Muscle of leg (tissue), 11 donors: ENCODE measurements around the gene TRAPPC6A. TPM values are rescaled to one million over a fixed set of nuclear protein-coding genes. Genes with fewer than 3 reads are reported as not detected.

Source experiments
- DNase-seq: peaks from one replicate; pipeline ENCODE4 v3.0.0; 2013
- H3K27ac ChIP-seq: one replicate; pipeline ENCODE4 v1.5.1; 2013; ENCODE audit warnings: mild to moderate bottlenecking, low read length, control low read depth
- H3K27me3 ChIP-seq: one replicate; pipeline ENCODE4 v1.6.1; 2013; ENCODE audit warnings: low read length; ENCODE audit not compliant: control insufficient read depth, insufficient read depth
- H3K36me3 ChIP-seq: one replicate; pipeline ENCODE4 v1.6.1; 2013; ENCODE audit warnings: low read length; ENCODE audit not compliant: control insufficient read depth, insufficient read depth
- H3K4me1 ChIP-seq: one replicate; pipeline ENCODE4 v1.6.1; 2013; ENCODE audit warnings: low read length; ENCODE audit not compliant: control insufficient read depth, insufficient read depth
- H3K4me3 ChIP-seq: one replicate; pipeline ENCODE4 v1.5.1; 2013; ENCODE audit warnings: low read length, control low read depth
- H3K9me3 ChIP-seq: replicated peaks from 2 replicates; pipeline ENCODE4 v1.6.1; 2013; ENCODE audit warnings: low read depth, low read length; ENCODE audit not compliant: control insufficient read depth
- WGBS: methylation state at CpG from one replicate; pipeline ENCODE4 v1.1.5; 2013; ENCODE audit warnings: missing lambda C conversion rate; ENCODE audit not compliant: insufficient coverage; 5-methylcytosine and 5-hydroxymethylcytosine counted together
- polyA plus RNA-seq, 8 donors: library from polyadenylated mRNA; unstranded; fragments of 120-200 nt; gene quantifications; one replicate each; pipeline versions ENCODE4 v1.2.1 to v1.2.3, GENCODE V29; 2013; ENCODE audit warnings: inconsistent platforms in 1 of 8, low replicate concordance in 1 of 8; ENCODE audit not compliant: insufficient read length in 8 of 8, insufficient read depth in 1 of 8
- total RNA-seq: library from RNA; stranded (reverse); fragments of 120-200 nt; gene quantifications from one replicate; pipeline ENCODE4 v1.2.4, GENCODE V29; 2013

The TRAPPC6A gene
- total and polyA plus RNA-seq, 9 donors: 18.4 to 31.6 (median 25.1) TPM

DNA sequence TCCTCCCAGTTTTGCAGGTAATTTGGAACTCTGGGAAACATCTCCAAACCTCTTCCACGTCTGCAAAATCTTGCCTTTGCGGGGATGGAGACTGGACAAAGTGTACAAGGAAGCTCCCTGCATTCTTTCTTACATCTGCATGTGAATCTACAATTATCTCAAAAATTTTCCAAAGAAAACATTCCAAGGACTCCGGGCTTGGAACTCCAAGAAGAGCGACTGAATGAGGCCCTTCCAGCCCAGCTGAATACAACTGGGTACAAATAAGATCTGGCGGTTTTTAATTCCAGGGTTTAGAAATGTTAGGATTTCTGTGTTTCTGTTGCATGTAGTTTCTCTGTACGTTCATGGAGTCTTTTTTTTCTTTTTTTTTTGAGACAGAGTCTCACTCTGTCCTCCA is 38.6 kb upstream of the TRAPPC6A start:
- Histone ChIP-seq H3K4me1 (peaks cover 24% of the 10 kb centered on the region), H3K27me3 (peaks cover 62% of the 10 kb centered on the region), H3K27ac (no peak overlapping the region), H3K9me3 (no peaks in the 10 kb centered on the region), H3K36me3 (no peaks in the 10 kb centered on the region), H3K4me3 (no peak overlapping the region)
- 75% methylated on average over 2 of the region's 6 CpGs for WGBS
- peak; percentile 58 for DNase-seq

DNA sequence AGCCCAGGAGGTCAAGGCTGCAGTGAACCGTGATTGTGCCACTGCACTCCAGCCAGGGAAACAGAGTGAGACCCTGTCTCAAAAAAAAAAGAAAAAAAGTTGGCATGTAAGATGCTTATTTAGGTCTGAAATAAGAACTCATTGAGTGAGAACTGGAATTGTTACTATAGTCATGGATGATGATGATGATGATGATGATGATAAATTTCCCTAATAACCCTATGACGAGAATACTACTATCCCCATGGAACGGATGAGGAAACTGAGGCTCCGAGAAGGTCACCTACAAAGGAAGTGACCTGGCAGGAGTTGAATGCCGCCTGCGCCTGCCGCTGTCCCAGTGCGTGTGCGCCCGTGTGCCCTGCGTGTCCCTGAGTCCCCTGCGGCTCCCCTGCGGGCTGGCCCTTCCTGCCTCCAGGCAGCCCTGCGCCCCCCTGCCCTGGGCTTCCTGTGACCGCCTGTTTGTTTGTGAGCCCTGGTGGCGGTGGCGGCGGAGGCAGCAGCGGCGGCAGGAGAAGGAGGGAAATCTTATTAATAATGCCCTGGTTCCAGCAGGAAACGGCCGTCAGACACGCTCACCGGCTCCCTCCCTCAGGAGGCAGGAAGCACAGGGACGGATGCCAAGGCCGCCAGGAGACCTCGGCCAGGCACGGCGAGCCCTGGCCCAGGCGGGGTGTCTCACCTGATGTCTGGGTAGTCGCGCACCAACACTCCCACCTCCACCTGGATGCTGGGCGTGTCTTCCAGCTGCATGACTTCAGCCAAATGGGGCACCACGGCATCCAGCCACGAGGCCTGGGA is 37.6 kb upstream of the TRAPPC6A start:
- Histone ChIP-seq H3K4me1 (peaks cover 27% of the 10 kb centered on the region), H3K4me3 (no peak overlapping the region), H3K27ac (peak overlapping the region; percentile 13), H3K36me3 (no peaks in the 10 kb centered on the region), H3K27me3 (peaks cover 61% of the 10 kb centered on the region), H3K9me3 (no peaks in the 10 kb centered on the region)
- peak; percentile 18 for DNase-seq
- WGBS: 26% methylated on average over 27 of the region's 35 CpGs

DNA sequence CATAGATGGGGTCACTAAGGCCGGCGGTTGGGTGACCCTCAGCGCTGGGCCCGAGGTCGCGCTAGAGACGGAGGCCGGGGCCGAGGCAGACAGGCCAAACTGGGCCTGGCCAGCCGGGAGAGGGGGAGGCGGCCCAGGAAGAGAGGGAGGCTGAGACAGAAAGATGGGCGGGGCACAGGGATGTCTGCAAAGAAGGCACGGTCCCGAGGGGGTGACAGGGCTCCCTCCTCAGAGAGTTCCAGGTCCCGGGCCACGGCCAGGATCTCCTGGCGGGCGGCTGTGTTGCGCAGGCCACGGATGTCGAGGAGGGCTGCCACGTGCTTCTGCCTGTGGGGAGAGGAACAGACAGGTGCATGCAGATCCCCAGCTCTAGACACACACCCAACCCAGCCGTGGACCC is 35.0 kb upstream of the TRAPPC6A start:
- no peak for DNase-seq
- H3K36me3 ChIP-seq: no peaks in the 10 kb centered on the region
- no peak overlapping the region for H3K27ac ChIP-seq
- peaks cover 22% of the 10 kb centered on the region for H3K4me1 ChIP-seq
- peaks cover 44% of the 10 kb centered on the region for H3K27me3 ChIP-seq
- no peak overlapping the region for H3K4me3 ChIP-seq
- H3K9me3 ChIP-seq: no peaks in the 10 kb centered on the region
- 82% methylated on average over 18 of the region's 23 CpGs for WGBS

DNA sequence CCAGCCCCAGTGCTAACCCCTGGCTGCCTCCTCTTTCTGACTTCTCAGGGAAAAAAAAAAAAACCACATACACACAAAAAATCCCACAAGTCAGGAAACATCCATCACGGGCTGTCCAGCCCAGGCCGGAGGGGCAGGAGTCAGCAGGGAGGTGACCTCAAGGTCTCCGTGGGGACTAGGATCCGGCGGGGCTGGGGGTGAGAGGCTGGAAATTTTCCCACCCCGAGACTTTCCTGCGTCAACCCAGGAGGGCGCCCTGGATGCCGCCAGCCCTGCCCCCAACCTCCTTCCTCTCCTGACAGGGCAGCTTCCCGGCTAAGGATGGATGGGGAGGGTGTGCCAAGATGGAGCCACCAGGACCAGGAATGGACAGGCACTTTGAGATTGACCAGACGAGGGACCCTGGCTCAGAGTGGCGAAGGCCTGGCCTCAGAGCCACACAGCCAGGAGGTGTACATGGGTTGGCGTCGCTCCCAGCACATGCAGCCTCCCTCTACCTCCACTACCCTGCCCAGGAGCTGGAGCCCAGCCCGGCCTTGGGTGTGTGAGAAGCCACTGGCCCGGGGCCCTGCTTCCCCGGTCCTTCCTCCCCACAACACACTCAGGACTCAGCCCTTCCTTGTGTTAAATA is 33.8 kb upstream of the TRAPPC6A start:
- Histone ChIP-seq H3K27ac (peak overlapping the region; percentile 47), H3K4me3 (no peak overlapping the region), H3K27me3 (peaks cover 32% of the 10 kb centered on the region), H3K36me3 (no peaks in the 10 kb centered on the region), H3K9me3 (no peaks in the 10 kb centered on the region), H3K4me1 (peaks cover 17% of the 10 kb centered on the region)
- DNase-seq: peak; percentile 25
- WGBS: 40% methylated on average over 4 of the region's 17 CpGs

DNA sequence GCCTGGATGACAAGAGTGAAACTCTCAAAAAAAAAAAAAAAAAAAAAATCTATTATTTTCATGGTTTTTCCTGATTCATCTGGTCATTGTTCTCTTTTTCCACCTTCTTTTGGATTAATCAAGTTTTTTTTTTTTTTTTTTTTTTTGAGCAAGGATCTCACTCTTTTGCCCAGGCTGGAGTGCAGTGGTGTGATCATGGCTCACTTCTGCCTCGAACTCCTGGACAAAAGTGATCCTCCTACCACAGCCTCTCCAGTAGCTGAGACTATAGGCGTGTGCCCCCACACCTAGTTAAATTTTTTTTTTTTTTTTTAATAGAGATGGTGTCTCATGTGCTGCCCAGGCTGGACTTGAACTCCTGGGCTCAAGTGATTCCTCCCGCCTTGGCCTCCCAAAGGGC is 28.3 kb upstream of the TRAPPC6A start:
- H3K27ac ChIP-seq: no peak overlapping the region
- H3K9me3 ChIP-seq: no peaks in the 10 kb centered on the region
- H3K27me3 ChIP-seq: peaks cover 2% of the 10 kb centered on the region
- no peak overlapping the region for H3K4me3 ChIP-seq
- H3K36me3 ChIP-seq: no peaks in the 10 kb centered on the region
- DNase-seq: no peak
- no CpG with 5 or more reads among the region's 3 CpGs for WGBS
- no peaks in the 10 kb centered on the region for H3K4me1 ChIP-seq

DNA sequence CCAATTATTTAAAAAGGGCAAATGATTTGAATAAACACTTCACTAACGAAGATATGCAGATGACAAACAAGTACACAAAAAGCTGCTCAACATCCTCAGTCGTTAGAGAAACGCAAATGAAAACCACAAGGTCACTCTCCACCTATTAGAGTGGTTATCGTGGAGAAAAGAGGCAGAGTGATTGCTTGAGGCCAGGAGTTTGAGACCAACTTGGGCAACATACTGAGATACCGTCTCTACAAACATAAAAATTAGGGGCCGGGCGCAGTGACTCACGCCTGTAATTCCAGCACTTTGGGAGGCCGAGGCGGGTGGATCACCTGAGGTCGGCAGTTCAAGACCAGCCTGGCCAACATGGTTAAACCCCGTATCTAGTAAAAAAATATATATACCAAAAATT is 27.8 kb upstream of the TRAPPC6A start:
- H3K27ac ChIP-seq: no peak overlapping the region
- H3K27me3 ChIP-seq: peaks cover 2% of the 10 kb centered on the region
- H3K4me3 ChIP-seq: no peak overlapping the region
- no peak for DNase-seq
- H3K4me1 ChIP-seq: no peaks in the 10 kb centered on the region
- H3K9me3 ChIP-seq: no peaks in the 10 kb centered on the region
- no peaks in the 10 kb centered on the region for H3K36me3 ChIP-seq
- WGBS: no CpG with 5 or more reads among the region's 12 CpGs

DNA sequence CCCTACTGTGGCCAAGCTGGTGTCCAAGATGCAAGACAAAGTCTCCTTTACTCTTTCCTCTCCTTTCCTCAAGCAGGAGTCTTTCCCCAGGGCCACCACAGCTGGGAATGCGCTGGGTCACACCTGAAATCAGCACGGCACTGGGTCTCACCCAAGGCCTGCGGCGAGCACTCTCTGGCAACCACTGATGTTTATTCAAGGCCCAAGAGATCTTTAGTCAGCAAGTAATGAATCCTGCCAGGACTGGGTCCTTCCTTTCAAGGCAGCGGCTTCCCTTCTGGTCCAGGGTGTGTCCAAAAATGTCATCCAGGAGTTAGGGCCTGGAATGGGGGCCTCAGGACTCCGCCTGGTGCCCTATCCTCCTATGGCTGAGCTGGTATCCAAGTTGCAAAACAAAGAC is 24.6 kb upstream of the TRAPPC6A start:
- H3K9me3 ChIP-seq: no peaks in the 10 kb centered on the region
- WGBS: 78% methylated on average over 6 of the region's 6 CpGs
- no peak overlapping the region for H3K27ac ChIP-seq
- no peaks in the 10 kb centered on the region for H3K27me3 ChIP-seq
- no peak for DNase-seq
- no peaks in the 10 kb centered on the region for H3K36me3 ChIP-seq
- no peak overlapping the region for H3K4me3 ChIP-seq
- H3K4me1 ChIP-seq: no peaks in the 10 kb centered on the region

DNA sequence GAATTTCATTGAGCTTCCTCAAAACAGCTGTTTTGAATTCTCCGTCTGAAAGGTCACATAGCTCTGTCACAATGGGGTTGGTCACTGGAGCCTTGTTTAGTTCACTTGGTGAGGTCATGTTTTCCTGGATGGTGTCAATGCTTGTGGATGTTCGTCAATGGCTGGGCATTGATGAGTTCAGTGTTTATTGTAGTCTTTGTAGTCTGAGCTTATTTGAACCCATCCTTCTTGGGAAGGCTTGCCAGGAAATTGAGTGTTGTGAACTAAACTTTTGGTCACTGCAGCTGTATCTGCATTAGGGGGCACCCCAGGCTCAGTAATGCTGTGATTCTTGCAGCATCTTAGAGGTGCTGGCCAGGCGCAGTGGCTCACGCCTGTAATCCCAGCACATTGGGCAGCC is 22.5 kb upstream of the TRAPPC6A start:
- Histone ChIP-seq H3K9me3 (no peaks in the 10 kb centered on the region), H3K36me3 (no peaks in the 10 kb centered on the region), H3K4me1 (no peaks in the 10 kb centered on the region), H3K27me3 (no peaks in the 10 kb centered on the region), H3K4me3 (no peak overlapping the region), H3K27ac (no peak overlapping the region)
- WGBS: 47% methylated on average over 2 of the region's 4 CpGs
- peak; percentile 66 for DNase-seq

DNA sequence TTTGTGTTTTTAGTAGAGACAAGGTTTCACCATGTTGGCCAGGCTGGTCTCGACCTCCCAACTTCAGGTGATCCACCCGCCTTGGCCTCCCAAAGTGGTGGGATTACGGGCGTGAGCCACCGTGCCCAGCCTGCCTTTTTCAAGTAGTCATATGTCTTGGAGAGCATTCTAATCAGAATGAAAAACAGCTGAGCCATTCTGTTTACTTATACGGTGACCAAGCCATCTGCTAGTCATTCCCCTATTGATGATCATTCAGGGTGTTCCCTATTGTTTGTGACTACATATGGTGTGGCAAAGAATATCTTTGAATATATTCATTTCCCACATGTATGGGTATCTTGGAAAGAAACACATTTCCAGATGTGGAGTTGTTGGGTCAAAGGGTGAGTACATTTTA is 17.7 kb upstream of the TRAPPC6A start:
- WGBS: 83% methylated on average over 1 of the region's 6 CpGs
- no peak overlapping the region for H3K4me3 ChIP-seq
- DNase-seq: no peak
- H3K27me3 ChIP-seq: no peaks in the 10 kb centered on the region
- H3K27ac ChIP-seq: no peak overlapping the region
- no peaks in the 10 kb centered on the region for H3K9me3 ChIP-seq
- no peaks in the 10 kb centered on the region for H3K36me3 ChIP-seq
- H3K4me1 ChIP-seq: no peaks in the 10 kb centered on the region

DNA sequence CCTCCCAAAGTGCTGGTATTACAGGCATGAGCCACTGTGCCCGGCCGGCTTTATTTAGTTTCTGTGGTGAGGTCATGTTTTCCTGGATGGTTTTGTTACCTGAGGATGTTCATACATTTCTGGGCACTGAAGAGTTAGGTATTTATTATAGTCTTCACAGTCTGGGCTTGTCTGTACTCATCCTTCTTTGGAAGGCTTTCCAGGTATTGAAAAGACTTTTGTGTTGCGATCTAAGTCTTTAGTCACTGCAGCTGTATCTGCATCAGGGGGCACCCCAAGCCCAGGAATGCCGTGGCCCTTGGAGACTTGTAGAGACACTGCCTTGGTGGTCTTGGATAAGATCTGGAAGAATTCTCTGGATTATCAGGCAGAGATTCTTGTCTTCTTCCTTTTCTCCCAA is 13.3 kb upstream of the TRAPPC6A start:
- Histone ChIP-seq H3K4me1 (no peaks in the 10 kb centered on the region), H3K27ac (no peak overlapping the region), H3K36me3 (no peaks in the 10 kb centered on the region), H3K27me3 (no peaks in the 10 kb centered on the region), H3K9me3 (no peaks in the 10 kb centered on the region), H3K4me3 (no peak overlapping the region)
- 100% methylated on average over 2 of the region's 4 CpGs for WGBS
- DNase-seq: no peak
